SH-SY5Y (cell line): ENCODE results near the gene ENAM.

ENCODE experiments used
- GATA2 ChIP-seq: IDR thresholded peaks from 2 replicates; pipeline ENCODE4 v1.6.1; 2011; ENCODE audit warnings: mild to moderate bottlenecking, low read depth, low read length
- GATA3 ChIP-seq: IDR thresholded peaks from 2 replicates; pipeline ENCODE4 v1.6.1; 2011; ENCODE audit warnings: low read depth, mild to moderate bottlenecking, low read length, moderate library complexity

The ENAM gene

GRCh38 chr4:70687821-70688794, 59.6 kb downstream of the ENAM start, which contains the start of gene UTP3:
TSS of gene UTP3 (plus strand) at chr4:70688532. CDS start at chr4:70688678, 146 bp downstream.
- TF ChIP-seq GATA2 (peak; percentile 80), GATA3 (no peak)

- no peak for TF ChIP-seq GATA3
- no peak for TF ChIP-seq GATA2
These were observed 60.3 kb downstream of the ENAM start for GRCh38 chr4:70688795-70689231.

GRCh38 chr4:70691661-70692060, 63.1 kb downstream of the ENAM start:
- no peak for TF ChIP-seq GATA3
- TF ChIP-seq GATA2 = no peak
